ENCODE data around the gene UBE2S.
A peak's percentile ranks its signal among the peaks of the same experiment; 100 is the strongest.

UBE2S gene

GRCh38 chr19:55382013-55382412 lies 25.6 kb downstream of the UBE2S start:
- DNase-seq, result no peak

- DNase-seq, result peak; percentile 81
These were observed 28.4 kb downstream of the UBE2S start for GRCh38 chr19:55379174-55379573.

GRCh38 chr19:55377356-55378131 lies 30.0 kb downstream of the UBE2S start:
- peak; percentile 63 for DNase-seq

- DNase-seq, result no peak
These were observed 31.2 kb downstream of the UBE2S start, which contains the start of gene TMEM190 for GRCh38 chr19:55376241-55376933. Gene TMEM190 (plus strand): TSS chr19:55376826. CDS start chr19:55376854, 28 bp downstream.

GRCh38 chr19:55373993-55374757 lies 33.4 kb downstream of the UBE2S start:
- peak; percentile 58 for DNase-seq

- no peak for DNase-seq
These were observed 34.1 kb downstream of the UBE2S start for GRCh38 chr19:55373306-55373992.

- no peak for DNase-seq
These were observed 35.1 kb downstream of the UBE2S start for GRCh38 chr19:55372316-55373081.

- DNase-seq, result no peak
These were observed 37.1 kb downstream of the UBE2S start, which contains the start of gene IL11 for GRCh38 chr19:55370305-55370988. Gene IL11 (minus strand): TSS chr19:55370463. CDS start chr19:55370310, 153 bp downstream.

GRCh38 chr19:55369653-55370304 lies 37.8 kb downstream of the UBE2S start:
- no peak for DNase-seq

- DNase-seq, result peak; percentile 53
These were observed 38.7 kb downstream of the UBE2S start for GRCh38 chr19:55368701-55369563.

- DNase-seq, result no peak
These were observed 39.5 kb downstream of the UBE2S start for GRCh38 chr19:55368106-55368505.

GRCh38 chr19:55366790-55367189 lies 40.8 kb downstream of the UBE2S start:
- no peak for DNase-seq

GRCh38 chr19:55365964-55366363 lies 41.6 kb downstream of the UBE2S start:
- DNase-seq, result no peak

GRCh38 chr19:55365245-55365644 lies 42.3 kb downstream of the UBE2S start:
- no peak for DNase-seq

- no peak for DNase-seq
These were observed 44.4 kb downstream of the UBE2S start, which contains the start of gene GARIN5B for GRCh38 chr19:55362990-55363716. Gene GARIN5B (minus strand): TSS chr19:55363260. CDS start chr19:55363066, 194 bp downstream.

- no peak for DNase-seq
These were observed 45.2 kb downstream of the UBE2S start for GRCh38 chr19:55362174-55362989.

GRCh38 chr19:55360902-55361301 lies 46.7 kb downstream of the UBE2S start:
- DNase-seq, result no peak

Measured in left hindlimb (tissue), 1 donor.